H1 (cell line): ENCODE data around the gene SHC3. TPM values are rescaled to one million over a fixed set of nuclear protein-coding genes. Genes with fewer than 3 reads are reported as not detected.

Experiments
- CTCF ChIA-PET: fragments of 300-600 bp; sonication (Branson Sonifier 250); formaldehyde crosslinking; loops from one replicate; lab custom pipeline; 2021; ENCODE audit not compliant: partially characterized antibody; lab: Charles Lee
- POLR2A ChIA-PET: fragments of 300-600 bp; sonication (Branson Sonifier 250); formaldehyde crosslinking; loops from one replicate; lab custom pipeline; 2021; ENCODE audit warnings: inconsistent platforms; ENCODE audit not compliant: partially characterized antibody; lab: Charles Lee
- DNase-seq, 2 experiments: peaks; one replicate each; pipeline versions ENCODE4 v3.0.0 to v3.0.0-alpha.2; 2010 to 2022; ENCODE audit warnings: low spot score in 2 of 2, low read depth in 1 of 2, mixed read lengths in 1 of 2
- FAIRE-seq: peaks from 2 replicates; lab custom pipeline; 2011; peaks lifted over from hg19 to GRCh38; lab: Jason Lieb, UNC
- H2AFZ ChIP-seq: 2 replicates; pipeline ENCODE4 v1.8.1; 2012; ENCODE audit warnings: low read length, inconsistent platforms
- H2AK5ac ChIP-seq: 2 replicates; pipeline ENCODE4 v1.6.1; 2013; ENCODE audit warnings: low read depth, low read length
- H2BK120ac ChIP-seq: replicated peaks from 2 replicates; pipeline ENCODE3; 2013; ENCODE audit warnings: low read depth, low read length, inconsistent platforms
- H2BK12ac ChIP-seq: 2 replicates; pipeline ENCODE4 v1.6.1; 2013; ENCODE audit warnings: low read depth, low read length
- H2BK15ac ChIP-seq: 2 replicates; pipeline ENCODE4 v1.6.1; 2013; ENCODE audit warnings: low read length
- H2BK20ac ChIP-seq: 2 replicates; pipeline ENCODE4 v1.6.1; 2013; ENCODE audit warnings: low read length
- H2BK5ac ChIP-seq: 2 replicates; pipeline ENCODE4 v1.6.1; 2013; ENCODE audit warnings: low read depth, low read length
- H3K14ac ChIP-seq: 2 replicates; pipeline ENCODE4 v1.6.1; 2013; ENCODE audit warnings: inconsistent platforms; ENCODE audit not compliant: insufficient read length
- H3K18ac ChIP-seq: 2 replicates; pipeline ENCODE4 v1.6.1; 2013; ENCODE audit warnings: low read length; ENCODE audit errors: extremely low read depth
- H3K23ac ChIP-seq: 2 replicates; pipeline ENCODE4 v1.6.1; 2013; ENCODE audit warnings: inconsistent platforms; ENCODE audit not compliant: insufficient read length
- H3K23me2 ChIP-seq: 2 replicates; pipeline ENCODE4 v1.6.1; 2013; ENCODE audit warnings: low read depth, low read length
- H3K27ac ChIP-seq: 2 replicates; pipeline ENCODE4 v1.6.1; 2011; ENCODE audit warnings: low read depth, low read length, inconsistent platforms
- H3K27me3 ChIP-seq, 4 experiments: replicated peaks in 1 of 4; 1 replicate in 1 of 4; 2 replicates in 3 of 4; pipeline versions ENCODE4 v1.6.1 to v1.8.1; 2011 to 2013; ENCODE audit warnings: low read length in 3 of 4, mild to moderate bottlenecking in 3 of 4, inconsistent platforms in 2 of 4, mixed read lengths in 2 of 4, moderate library complexity in 1 of 4; ENCODE audit not compliant: control insufficient read depth in 3 of 4, insufficient read depth in 3 of 4; ENCODE audit errors: extremely low read depth in 1 of 4
- H3K36me3 ChIP-seq, 4 experiments: 2 replicates each; pipeline versions ENCODE4 v1.6.1 to v1.8.1; 2011 to 2013; ENCODE audit warnings: mild to moderate bottlenecking in 4 of 4, low read length in 3 of 4, moderate library complexity in 2 of 4, control low read depth in 1 of 4, inconsistent platforms in 1 of 4; ENCODE audit not compliant: insufficient read depth in 4 of 4, control insufficient read depth in 2 of 4
- H3K4ac ChIP-seq: replicated peaks from 2 replicates; pipeline ENCODE3; 2013; ENCODE audit warnings: low read length, low read depth, mixed read lengths, inconsistent platforms; ENCODE audit not compliant: insufficient read length
- H3K4me1 ChIP-seq, 4 experiments: replicated peaks in 1 of 4; 1 replicate in 1 of 4; 2 replicates in 3 of 4; pipeline versions ENCODE4 v1.6.1 to v1.8.1; 2011 to 2013; ENCODE audit warnings: low read length in 3 of 4, inconsistent platforms in 2 of 4, mixed read lengths in 1 of 4; ENCODE audit not compliant: insufficient read depth in 4 of 4, control insufficient read depth in 3 of 4
- H3K4me2 ChIP-seq, 2 experiments: 2 replicates each; pipeline versions ENCODE4 v1.6.1 to v1.8.1; 2011 to 2013; ENCODE audit warnings: low read depth in 2 of 2, low read length in 2 of 2, control low read depth in 1 of 2, inconsistent platforms in 1 of 2, mild to moderate bottlenecking in 1 of 2; ENCODE audit not compliant: insufficient read depth in 1 of 2
- H3K4me3 ChIP-seq, 4 experiments: fragments of 200-600, 300-600 bp in 1 of 4; sonication (generic), shearing (Covaris generic), sonication (Bioruptor Twin) in 1 of 4; 2 replicates each; pipeline versions ENCODE4 v1.5.1 to v1.8.1; 2011 to 2016; ENCODE audit warnings: low read length in 4 of 4, low read depth in 3 of 4, control low read depth in 2 of 4, inconsistent platforms in 2 of 4, mild to moderate bottlenecking in 2 of 4, mixed read lengths in 1 of 4, moderate library complexity in 1 of 4; ENCODE audit not compliant: insufficient read depth in 2 of 4; ENCODE audit errors: extremely low read depth in 1 of 4
- H3K56ac ChIP-seq: replicated peaks from 2 replicates; pipeline ENCODE3; 2013; ENCODE audit warnings: low read depth, mild to moderate bottlenecking, mixed read lengths, low read length, inconsistent platforms; ENCODE audit not compliant: insufficient read length
- H3K79me1 ChIP-seq: 2 replicates; pipeline ENCODE4 v1.6.1; 2013; ENCODE audit warnings: low read depth, low read length, control low read depth
- H3K79me2 ChIP-seq, 2 experiments: 2 replicates each; pipeline versions ENCODE4 v1.6.1 to v1.8.1; 2012 to 2013; ENCODE audit warnings: low read length in 2 of 2, mild to moderate bottlenecking in 2 of 2, inconsistent platforms in 1 of 2; ENCODE audit not compliant: insufficient read depth in 2 of 2, control insufficient read depth in 1 of 2
- H3K9ac ChIP-seq, 4 experiments: replicated peaks in 1 of 4; 1 replicate in 1 of 4; 2 replicates in 3 of 4; pipeline versions ENCODE4 v1.6.1 to v1.8.1; 2011 to 2013; ENCODE audit warnings: low read depth in 3 of 4, low read length in 3 of 4, control low read depth in 2 of 4, mild to moderate bottlenecking in 2 of 4, moderate library complexity in 2 of 4, inconsistent platforms in 1 of 4; ENCODE audit errors: extremely low read depth in 1 of 4
- H3K9me3 ChIP-seq, 2 experiments: 2 replicates each; pipeline versions ENCODE4 v1.6.1 to v1.8.1; 2012 to 2013; ENCODE audit warnings: mild to moderate bottlenecking in 2 of 2, moderate library complexity in 2 of 2, control low read depth in 1 of 2, inconsistent platforms in 1 of 2, low read depth in 1 of 2, low read length in 1 of 2, mixed read lengths in 1 of 2; ENCODE audit not compliant: insufficient read depth in 2 of 2
- H4K20me1 ChIP-seq, 2 experiments: replicated peaks in 1 of 2; 2 replicates each; pipeline versions ENCODE3 to v1.8.1; 2011 to 2013; ENCODE audit warnings: inconsistent platforms in 2 of 2, low read length in 2 of 2, mild to moderate bottlenecking in 1 of 2; ENCODE audit not compliant: insufficient read depth in 2 of 2, control insufficient read depth in 1 of 2
- H4K5ac ChIP-seq: 2 replicates; pipeline ENCODE4 v1.6.1; 2013; ENCODE audit warnings: low read length, low read depth, mixed read lengths, inconsistent platforms; ENCODE audit not compliant: insufficient read length
- H4K8ac ChIP-seq: 2 replicates; pipeline ENCODE4 v1.8.0; 2013; ENCODE audit warnings: mild to moderate bottlenecking, moderate library complexity, low read length, inconsistent platforms; ENCODE audit not compliant: insufficient read depth; ENCODE audit errors: extremely low read depth
- H4K91ac ChIP-seq: replicated peaks from 2 replicates; pipeline ENCODE3; 2013; ENCODE audit warnings: low read length, mixed read lengths, inconsistent platforms; ENCODE audit not compliant: insufficient read length
- HDAC6 ChIP-seq: IDR thresholded peaks from one replicate; pipeline ENCODE4 v1.7.1; 2012; ENCODE audit warnings: low read depth, mild to moderate bottlenecking, inconsistent platforms, low read length, moderate library complexity
- WGBS, 2 experiments: shearing (Covaris generic) in 1 of 2; methylation state at CpG; one replicate each; pipeline versions ENCODE4 v1.1.6 to v1.1.7; 2013 to 2015; ENCODE audit warnings: low lambda C conversion rate in 2 of 2, mixed read lengths in 2 of 2, inconsistent platforms in 1 of 2, low coverage in 1 of 2, missing lambda C conversion rate in 1 of 2; ENCODE audit not compliant: insufficient replicate concordance in 2 of 2, insufficient coverage in 1 of 2, insufficient read length in 1 of 2; ENCODE audit errors: extremely low coverage in 1 of 2, missing lambda C conversion rate in 1 of 2; 5-methylcytosine and 5-hydroxymethylcytosine counted together
- polyA plus RNA-seq, 7 experiments: library from polyadenylated mRNA; depleted of rRNA in 3 of 7; stranded (reverse) in 5 of 7; unstranded in 2 of 7; fragments of >200 nt in 5 of 7; fragments of 200-250 nt in 2 of 7; gene quantifications; 1 replicate in 5 of 7; 2 replicates in 1 of 7; 4 replicates in 1 of 7; pipeline versions ENCODE4 v1.2.1 to v1.2.3, GENCODE V29; 2011 to 2013; ENCODE audit warnings: missing spikeins in 2 of 7, mixed read lengths in 2 of 7
- total RNA-seq: library from RNA; stranded (reverse); fragmentation: NEBNext Ultra II Directional; extraction: Animal tissue kit (Norgen Biotek cat#: 25700); gene quantifications from 2 replicates; pipeline ENCODE4 v1.2.1, GENCODE V29; 2021

Gene SHC3
- total and polyA plus RNA-seq, 2 of the 8 experiments (the other 6 are each of a cell fraction or from before 2014, with no cell fraction given), result 1.4 to 7.1 TPM

DNA sequence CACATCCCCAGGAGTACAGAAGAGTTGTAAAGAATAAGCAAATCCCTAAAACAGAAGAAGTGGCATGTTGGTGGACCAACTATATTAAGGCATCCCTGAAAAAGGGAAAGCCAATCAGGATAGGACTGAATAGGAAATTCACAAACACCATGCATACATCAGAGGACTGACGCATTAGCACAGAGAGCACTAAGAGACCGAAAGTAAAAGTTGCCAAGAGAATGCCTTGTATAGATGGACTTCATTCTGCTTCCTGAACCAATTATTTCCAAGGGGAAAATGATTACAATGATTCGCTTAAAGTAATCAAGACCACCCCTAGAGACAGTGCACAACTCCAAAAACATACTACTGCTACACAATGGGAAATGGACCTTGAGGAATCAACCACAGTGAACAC is 33.5 kb downstream of the SHC3 start:
- Histone ChIP-seq H3K18ac (no peak overlapping the region), H4K91ac (no peak overlapping the region), H3K14ac (no peak overlapping the region), H3K9me3 (0 out of 4 replicates have a peak, but pooled peaks cover 0 to 3% of the 10 kb centered on the region in 2 experiments), H3K23me2 (no peaks in the 10 kb centered on the region), H3K4me1 (peaks cover 0 to 7% (median 4%) of the 10 kb centered on the region in 4 experiments; a peak in 4 of 7 replicates), H4K20me1 (no peaks in the 10 kb centered on the region), H3K23ac (no peak overlapping the region), H2BK120ac (no peak overlapping the region), H3K4me3 (no peak overlapping the region), H2AK5ac (no peak overlapping the region), H2BK15ac (no peak overlapping the region), H2BK5ac (no peak overlapping the region)
- CTCF ChIA-PET, result no interaction called here
- TF ChIP-seq HDAC6, result no peak
- TF ChIP-seq, all 59 proteins: peak for 0
- POLR2A ChIA-PET, result no interaction called here
- no peak overlapping the region for H4K8ac ChIP-seq
- no peak overlapping the region for H4K5ac ChIP-seq
- H2AFZ ChIP-seq, result no peak overlapping the region
- no peak overlapping the region for H3K4me2 ChIP-seq
- WGBS, 2 experiments, result 93% methylated on average over 3 of the region's 3 CpGs; no CpG with 5 or more reads in 1 of the 2 experiments
- H3K27me3 ChIP-seq, result no peaks in the 10 kb centered on the region
- DNase-seq (no peak), FAIRE-seq (no peak)
- no peak overlapping the region for H3K56ac ChIP-seq
- no peaks in the 10 kb centered on the region for H3K79me2 ChIP-seq
- H3K27ac ChIP-seq, result no peak overlapping the region
- no peak overlapping the region for H3K9ac ChIP-seq
- no peak overlapping the region for H2BK20ac ChIP-seq
- no peaks in the 10 kb centered on the region; the same call in 1 of the 2 replicates for H3K79me1 ChIP-seq
- H3K36me3 ChIP-seq, result no peaks in the 10 kb centered on the region
- no peak overlapping the region for H2BK12ac ChIP-seq
- no peak overlapping the region for H3K4ac ChIP-seq
